ENCODE measurements around the gene TTLL5.

- no peak for TF ChIP-seq CTCF (IDR thresholded peaks at IDR 0.05; ENCODE audit: insufficient read depth, low read length, poor library complexity, severe bottlenecking)
- no peak for TF ChIP-seq EZH2phosphoT487 (conservative IDR thresholded peaks at IDR 0.05; ENCODE audit: low read length)
Observed at GRCh38 chr14:75917322-75917945, 256.4 kb downstream of the TTLL5 start.

Measured in SU-DHL-6 (cell line).